AG10803 (cell line): ENCODE results near the gene ATP6V1A.

Experiments used
- DNase-seq: peaks from one replicate; pipeline ENCODE4 v3.0.0; 2010; ENCODE audit warnings: low read depth
- H3K4me3 ChIP-seq: 2 replicates; pipeline ENCODE4 v1.5.1; 2011; ENCODE audit warnings: mild to moderate bottlenecking, low read length, control low read depth
- TF ChIP-seq, protein P1 (sequence below): conservative IDR thresholded peaks from 2 replicates; pipeline ENCODE4 v1.5.1; 2011; ENCODE audit warnings: mild to moderate bottlenecking, low read length, control low read depth, inconsistent platforms

Gene ATP6V1A

DNA sequence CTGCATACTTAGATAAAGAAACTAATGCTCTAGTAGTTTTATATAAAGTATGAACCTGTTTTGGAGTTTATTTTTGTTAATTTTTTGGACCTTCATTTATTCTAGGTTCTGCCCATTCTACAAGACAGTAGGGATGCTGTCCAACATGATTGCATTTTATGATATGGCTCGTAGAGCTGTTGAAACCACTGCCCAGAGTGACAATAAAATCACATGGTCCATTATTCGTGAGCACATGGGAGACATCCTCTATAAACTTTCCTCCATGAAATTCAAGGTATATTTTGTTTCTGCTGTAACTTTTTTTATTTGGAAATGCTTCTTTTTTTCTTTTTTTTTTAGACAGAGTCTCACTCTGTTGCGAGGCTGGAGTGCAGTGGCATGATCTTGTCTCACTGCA, 58.4 kb downstream of the ATP6V1A start:
- DNase-seq, result no peak
- TF ChIP-seq, protein P1, sequence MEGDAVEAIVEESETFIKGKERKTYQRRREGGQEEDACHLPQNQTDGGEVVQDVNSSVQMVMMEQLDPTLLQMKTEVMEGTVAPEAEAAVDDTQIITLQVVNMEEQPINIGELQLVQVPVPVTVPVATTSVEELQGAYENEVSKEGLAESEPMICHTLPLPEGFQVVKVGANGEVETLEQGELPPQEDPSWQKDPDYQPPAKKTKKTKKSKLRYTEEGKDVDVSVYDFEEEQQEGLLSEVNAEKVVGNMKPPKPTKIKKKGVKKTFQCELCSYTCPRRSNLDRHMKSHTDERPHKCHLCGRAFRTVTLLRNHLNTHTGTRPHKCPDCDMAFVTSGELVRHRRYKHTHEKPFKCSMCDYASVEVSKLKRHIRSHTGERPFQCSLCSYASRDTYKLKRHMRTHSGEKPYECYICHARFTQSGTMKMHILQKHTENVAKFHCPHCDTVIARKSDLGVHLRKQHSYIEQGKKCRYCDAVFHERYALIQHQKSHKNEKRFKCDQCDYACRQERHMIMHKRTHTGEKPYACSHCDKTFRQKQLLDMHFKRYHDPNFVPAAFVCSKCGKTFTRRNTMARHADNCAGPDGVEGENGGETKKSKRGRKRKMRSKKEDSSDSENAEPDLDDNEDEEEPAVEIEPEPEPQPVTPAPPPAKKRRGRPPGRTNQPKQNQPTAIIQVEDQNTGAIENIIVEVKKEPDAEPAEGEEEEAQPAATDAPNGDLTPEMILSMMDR, result no peak
- no peak overlapping the region for H3K4me3 ChIP-seq

DNA sequence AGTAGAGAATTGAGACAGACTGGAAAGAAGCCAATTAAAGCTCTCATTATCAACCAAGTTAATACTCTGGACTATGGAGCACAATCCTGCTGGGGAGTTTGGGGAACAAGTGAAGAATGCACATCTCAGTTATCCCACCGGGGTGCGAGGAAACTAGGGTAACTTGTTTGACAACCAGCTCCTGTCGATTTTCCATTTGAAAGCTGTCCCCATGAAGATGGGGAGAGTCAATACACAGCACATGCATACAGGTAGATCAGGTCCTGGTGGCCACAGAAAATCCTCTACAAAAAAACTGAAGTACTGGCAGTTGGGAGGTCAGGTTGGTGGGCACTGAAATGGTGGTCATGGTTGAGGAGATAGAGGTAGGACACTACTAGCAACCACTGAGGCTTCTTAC, 66.0 kb downstream of the ATP6V1A start:
- no peak for DNase-seq

DNA sequence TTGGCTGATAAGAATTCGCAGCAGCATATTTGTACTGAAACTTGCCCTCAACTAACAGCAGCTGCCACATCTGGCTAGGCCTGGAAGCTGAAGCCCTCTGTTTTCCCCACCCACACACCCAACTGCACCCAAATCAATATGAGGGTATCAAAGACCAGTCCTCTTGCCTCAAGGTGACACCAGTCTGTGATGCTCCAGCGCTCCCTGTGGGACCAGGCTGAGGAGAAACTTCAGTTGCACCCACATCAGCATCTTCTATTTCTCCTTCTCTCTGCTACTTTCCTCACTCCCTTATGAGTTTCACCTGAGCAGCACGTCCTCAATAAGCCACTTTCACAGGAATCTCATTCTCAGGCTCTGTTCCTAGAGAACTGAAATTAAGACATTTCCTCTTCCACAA, 73.0 kb downstream of the ATP6V1A start:
- TF ChIP-seq, protein P1, result no peak
- H3K4me3 ChIP-seq, result no peak overlapping the region
- no peak for DNase-seq

More for the DNA sequence above, 66.0 kb downstream of the ATP6V1A start:
- no peak overlapping the region for H3K4me3 ChIP-seq
- TF ChIP-seq, protein P1, result no peak

DNA sequence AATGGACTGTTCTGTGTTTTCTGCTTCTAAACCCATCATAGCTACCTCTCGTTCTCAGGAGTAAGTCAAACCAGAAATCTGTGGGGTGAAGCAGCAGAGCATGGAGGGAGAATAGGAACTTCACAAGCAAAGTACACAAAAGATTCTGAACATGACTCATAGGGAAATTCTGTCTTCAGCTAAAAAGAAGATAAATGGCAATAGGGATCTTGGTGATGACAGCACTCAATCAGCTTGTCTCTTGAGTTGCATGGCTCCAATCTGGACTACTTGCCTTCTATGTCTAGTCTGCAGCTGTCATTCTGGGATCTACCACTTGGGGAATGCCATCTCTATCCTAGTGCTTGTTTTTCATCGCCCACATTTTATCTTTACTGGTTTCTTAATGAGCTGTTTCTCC, 78.3 kb downstream of the ATP6V1A start:
- H3K4me3 ChIP-seq, result no peak overlapping the region
- TF ChIP-seq, protein P1, result peak; percentile 40
- DNase-seq, result no peak

DNA sequence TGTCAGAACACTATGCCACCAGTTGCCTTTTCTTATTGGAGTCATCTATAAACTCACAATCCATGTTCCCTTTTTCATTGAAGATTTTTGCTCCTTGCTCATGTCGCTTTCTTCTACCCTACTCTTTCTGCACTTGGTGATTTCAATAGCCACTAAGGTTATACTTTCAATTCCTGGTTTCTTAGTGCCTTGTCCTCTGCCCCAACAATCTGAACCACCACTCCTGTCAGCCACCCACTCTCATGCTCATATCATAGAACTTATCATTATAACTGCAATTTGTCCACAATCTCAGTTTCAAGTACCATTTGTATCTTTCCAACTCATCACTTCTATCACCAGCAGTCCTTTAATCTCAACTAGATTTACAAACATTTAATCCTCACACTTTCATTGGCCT, 81.8 kb downstream of the ATP6V1A start:
- no peak for DNase-seq
- TF ChIP-seq, protein P1, result no peak
- no peak overlapping the region for H3K4me3 ChIP-seq

DNA sequence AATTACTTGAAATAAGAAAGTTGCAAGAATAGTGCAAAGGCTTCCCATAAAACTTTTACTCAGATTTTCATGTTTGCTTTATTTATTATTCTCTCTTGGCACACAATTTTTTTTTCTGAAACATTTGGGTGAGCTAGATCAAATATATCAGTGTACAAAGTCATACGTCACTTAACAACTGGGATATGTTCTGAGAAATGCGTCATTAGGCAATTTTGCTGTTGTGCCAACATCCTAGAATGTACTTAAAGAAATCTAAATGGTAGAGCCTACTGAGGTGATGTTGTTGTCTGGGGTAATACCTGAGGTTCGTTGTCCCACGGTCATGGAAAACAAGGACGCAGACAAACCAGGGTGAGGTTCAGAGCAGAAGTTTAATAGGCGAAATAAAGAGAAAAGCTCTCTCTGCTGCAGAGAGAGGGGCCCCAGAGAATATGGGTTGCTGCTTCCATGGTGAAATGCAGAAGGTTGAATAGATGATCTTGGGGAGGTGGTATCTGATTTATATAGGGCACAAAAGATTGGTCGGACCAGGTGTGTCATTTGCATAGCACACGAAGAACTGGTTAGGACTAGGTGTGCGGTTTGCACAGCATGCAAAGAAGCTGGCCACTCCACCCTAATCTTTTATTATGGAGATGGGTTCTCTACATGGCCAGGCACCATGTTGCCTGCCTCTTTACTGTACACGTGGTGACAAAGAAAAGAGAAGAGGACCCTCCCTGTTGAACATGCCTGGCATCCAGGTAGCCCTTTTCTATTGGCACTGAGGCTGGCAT, 82.9 kb downstream of the ATP6V1A start:
- TF ChIP-seq, protein P1, result no peak
- no peak overlapping the region for H3K4me3 ChIP-seq
- no peak for DNase-seq

DNA sequence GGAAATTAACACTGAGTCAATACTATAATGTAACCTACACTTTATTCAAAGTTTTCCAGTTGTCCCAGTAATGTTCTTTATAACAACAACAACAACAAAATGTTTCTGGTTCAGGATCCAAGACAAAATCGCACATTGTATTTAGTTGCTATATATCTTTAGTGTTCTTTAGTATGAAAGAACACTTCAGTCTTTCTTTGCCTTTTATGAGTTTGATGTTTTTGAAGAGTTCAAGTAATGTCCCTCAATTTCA, 84.2 kb downstream of the ATP6V1A start:
- H3K4me3 ChIP-seq, result no peak overlapping the region
- TF ChIP-seq, protein P1, result no peak
- no peak for DNase-seq
